ENCODE results near the gene GEN1.

Gene GEN1

DNA sequence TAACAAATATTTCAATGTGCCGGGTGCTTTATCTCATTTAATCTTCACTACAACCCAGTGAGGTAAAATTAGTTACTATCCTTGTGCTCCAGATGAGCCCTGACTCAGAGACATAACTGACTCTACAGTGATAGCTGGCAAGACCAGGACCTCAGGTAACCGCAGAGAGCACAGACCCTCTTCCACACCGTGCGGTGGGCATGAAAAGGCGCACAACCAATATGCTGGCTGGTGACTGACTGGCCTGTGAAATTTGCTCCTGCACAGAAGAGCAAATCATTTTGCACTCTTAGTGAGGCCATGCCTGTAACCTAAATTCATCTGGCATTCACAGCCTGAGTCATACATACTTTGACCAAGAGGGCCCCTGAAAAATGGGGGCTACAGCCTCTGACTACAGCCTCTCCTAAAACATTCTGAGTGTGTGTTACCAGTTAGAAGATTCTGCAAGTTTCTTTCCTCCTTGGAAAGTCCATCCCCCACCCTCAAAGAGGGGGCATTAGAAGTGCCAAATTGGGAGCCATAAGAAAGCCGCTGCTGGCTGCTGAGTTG is 39.9 kb downstream of the GEN1 start:
- FAIRE-seq: no peak

DNA sequence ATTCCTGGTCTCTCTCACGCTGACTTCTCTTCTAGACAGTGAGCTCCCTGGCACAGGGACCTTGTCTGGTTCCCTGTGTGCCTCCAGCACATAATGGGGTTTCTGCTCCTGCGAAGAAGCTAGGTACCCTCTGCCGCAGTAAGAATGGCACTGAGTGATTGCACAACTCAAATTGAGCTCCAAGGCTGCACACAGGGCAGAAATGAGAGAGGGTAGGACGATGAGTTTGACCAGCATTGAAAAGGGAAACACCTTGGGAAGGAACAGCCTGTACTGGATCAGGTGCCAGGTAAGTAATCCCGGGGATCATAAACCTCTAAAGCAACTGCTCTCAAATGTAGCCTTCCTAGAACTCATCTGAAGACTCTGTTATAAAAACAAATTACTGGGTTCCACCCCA is 41.4 kb downstream of the GEN1 start:
- FAIRE-seq: no peak

More for the DNA sequence above, 39.9 kb downstream of the GEN1 start:
- no peak for DNase-seq (ENCODE audit: insufficient read length, low spot score)

DNA sequence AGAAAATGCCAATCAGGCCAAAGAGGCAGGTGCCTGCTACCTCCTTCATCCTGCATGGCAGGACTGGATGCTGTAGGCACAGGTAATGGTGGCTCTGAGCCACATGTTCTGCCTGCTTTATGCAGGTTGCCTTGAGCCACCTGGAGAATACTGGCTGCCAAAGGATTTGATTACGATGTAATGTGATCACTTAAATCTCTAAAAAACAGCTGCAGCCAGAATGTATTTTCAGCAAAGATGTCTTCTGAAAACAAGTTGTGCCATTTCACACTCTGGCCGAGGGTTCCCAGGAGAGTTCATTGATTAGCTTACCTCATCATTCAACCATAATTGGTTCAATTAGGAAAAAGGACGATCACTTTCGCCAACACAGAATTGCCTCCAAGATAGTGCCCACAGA is 44.4 kb downstream of the GEN1 start:
- no peak for DNase-seq (ENCODE audit: insufficient read length, low spot score)
- no peak for FAIRE-seq

More for the DNA sequence above, 41.4 kb downstream of the GEN1 start:
- no peak for DNase-seq (ENCODE audit: insufficient read length, low spot score)

DNA sequence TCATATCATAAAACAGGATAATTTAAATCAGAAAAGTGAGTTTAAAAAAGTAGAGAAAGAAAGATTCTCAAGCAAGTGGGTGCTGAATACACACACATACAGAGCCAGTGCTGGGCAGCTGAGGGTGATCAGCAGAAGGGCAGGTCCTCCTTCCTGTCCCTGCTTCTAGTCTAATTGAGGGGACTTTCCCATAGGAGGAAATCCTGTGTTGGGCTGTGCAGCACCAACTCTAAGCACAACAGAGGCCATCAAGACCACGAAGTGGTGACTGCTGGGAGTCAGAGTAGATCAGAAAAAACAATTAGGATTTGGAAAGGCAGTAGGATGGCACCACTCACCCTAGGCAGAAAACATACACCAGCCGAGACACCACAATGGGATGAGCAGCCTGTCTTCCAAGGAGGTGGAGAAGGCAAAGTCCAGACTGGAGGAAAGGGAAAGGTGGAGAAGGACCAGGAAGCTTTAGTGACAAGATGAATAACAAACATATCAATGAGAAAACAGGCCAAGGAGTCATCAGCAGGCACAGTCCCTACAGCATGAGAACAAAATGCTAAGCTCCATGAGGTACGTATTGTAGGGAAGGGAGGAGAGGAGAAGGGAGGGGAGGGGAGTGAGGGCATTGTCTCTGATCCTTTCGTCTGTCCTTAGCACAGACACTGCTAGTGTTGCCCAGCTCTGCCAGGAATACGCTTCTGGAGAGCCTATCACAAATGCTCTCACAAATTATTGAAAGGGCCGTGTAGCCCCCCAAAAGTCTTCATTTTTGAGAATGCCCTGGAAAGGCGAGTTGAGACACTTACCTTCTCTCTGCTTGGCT is 45.6 kb downstream of the GEN1 start:
- no peak for DNase-seq (ENCODE audit: insufficient read length, low spot score)
- no peak for FAIRE-seq

DNA sequence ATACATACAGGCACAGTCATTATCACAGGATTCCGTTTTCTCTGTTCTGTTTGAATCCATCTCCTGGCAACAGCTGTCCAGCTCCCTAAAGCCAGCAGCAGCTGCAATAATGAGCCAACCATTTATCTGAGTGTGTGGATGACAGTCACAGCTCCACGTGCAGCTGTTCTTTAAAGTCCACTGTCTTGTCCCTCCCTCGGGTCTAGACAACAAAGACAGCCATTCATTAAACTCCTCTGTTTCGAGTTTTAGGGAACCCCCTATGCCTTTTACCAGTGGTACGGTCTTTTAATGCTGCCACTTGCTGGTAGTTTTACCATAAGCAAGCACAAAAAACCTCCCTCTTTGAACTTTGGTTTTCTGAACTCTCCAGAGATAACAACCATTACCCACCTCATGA is 46.3 kb downstream of the GEN1 start:
- DNase-seq (ENCODE audit: insufficient read length, low spot score) (no peak), FAIRE-seq (no peak)

DNA sequence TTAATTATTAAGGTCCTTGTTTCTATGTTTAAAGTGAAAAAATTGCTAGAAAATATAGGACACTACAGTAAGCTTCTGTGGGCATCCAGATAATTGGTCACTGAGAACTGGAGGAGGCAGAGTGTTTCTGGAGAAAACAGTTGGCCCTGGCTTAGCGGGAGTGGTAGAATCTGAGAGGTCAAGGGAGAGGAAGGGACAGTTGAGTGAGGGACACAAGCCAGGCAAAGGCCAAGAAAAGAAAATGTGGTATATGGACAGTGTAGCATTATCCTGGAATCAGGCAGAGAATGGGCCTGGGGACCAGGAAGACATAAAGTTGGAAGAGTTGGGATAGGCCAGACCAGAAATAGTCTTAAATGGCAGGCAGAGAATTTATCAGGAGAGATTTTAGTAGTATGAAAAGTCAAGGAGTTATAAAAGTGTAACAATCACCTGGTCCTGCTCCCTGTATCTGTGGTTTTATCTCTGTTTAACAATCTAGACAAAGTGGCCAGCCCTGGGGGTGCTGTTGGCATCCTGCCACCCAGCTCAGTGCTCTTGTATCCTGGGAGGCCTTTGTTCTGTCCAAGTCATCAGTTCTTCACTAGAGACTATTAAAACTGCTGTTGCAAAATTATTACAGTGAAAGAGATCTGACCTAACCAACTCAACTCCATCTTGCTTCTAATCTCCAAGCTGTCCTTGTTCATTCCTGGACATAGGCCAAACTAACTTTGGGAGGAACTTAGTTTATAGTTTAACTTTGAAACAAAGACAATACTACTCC is 46.9 kb downstream of the GEN1 start:
- FAIRE-seq (no peak), DNase-seq (ENCODE audit: insufficient read length, low spot score) (no peak)

DNA sequence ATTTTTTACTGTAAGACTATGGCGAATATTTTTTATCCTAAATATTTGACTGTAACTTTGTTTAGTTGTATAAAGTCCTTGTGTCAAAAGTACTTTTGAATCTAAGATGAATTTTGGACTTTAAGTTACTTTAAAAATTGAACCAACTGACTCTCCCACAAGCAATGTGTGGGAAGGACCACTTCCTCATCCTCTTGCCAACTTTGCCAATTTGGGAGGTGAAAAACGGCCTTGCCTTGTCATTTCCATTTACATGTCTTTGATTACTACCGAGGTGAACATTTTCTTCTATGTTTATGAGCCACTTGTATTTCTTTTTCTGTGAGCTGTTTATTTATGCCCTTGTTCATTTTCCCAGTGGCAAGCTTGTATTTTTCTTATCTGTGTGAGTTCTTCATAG is 49.6 kb downstream of the GEN1 start:
- FAIRE-seq (no peak), DNase-seq (ENCODE audit: insufficient read length, low spot score) (no peak)

DNA sequence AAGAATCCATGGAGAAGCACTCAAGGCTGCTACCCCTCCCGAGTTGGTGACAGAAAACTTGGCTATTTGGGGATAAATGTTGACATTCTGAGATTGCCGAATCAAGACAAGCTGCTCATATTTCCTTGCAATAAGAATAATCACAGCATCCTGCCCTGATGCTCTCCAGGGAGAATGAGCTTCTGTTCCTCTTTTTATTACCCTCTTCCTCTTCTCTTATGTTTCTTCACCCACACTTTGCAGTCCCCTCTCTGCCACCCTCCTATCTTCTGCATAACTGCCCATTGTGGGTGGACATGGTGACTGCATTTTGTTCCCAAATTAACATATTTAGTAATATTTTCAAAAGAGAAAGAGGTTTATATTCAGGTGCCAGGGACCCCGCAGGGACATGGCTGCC is 50.4 kb downstream of the GEN1 start:
- no peak for FAIRE-seq

DNA sequence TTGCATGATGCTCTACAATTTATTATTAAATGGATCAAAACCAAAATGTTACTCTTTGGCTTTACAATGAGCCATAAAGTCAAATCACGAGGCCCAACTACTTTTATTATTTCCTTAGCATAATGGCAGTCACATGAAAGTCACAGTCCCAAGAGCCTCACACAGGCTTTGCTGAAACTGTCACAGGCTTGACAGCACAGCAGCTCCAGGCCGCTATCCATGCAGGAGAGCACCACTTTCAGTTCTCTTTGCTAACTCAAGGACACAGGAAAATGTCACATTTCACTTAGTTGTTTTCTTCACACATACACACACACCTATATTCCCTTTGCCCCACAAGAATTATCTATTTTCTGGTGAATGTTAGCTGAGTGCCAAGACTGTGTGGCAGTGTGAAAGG is 51.2 kb downstream of the GEN1 start:
- no peak for DNase-seq (ENCODE audit: insufficient read length, low spot score)

More for the DNA sequence above, 50.4 kb downstream of the GEN1 start:
- DNase-seq (ENCODE audit: insufficient read length, low spot score): no peak

DNA sequence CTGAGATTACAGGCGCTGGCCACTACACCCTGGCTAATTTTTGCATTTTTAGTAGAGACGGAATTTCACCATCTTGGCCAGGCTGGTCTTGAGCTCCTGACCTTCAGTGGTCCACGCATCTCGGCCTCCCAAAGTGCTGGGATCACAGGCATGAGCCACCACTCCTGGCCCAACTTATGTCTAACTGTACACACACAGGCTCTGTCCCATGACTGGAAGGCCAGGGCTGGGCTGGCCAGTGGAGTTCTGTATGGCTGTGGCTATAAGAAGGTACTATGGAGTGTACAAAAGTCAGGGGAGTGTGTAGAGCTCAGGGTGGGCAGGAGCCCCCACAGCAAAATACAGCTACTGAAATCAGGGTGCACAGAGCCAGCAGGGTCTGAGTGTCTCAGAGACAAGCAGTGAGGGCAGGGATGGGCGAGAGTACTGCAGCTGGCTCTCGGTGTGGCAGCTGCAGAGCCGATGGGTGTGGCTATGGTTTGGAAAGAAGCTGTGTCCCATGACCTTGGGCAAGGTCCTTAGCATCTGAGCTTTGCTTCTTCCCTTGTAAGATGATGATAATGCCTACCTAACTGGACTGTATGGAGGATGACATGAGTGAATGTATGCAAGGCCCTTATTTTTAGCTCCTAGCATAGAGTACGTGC is 51.9 kb downstream of the GEN1 start:
- FAIRE-seq: no peak

More for the DNA sequence above, 51.2 kb downstream of the GEN1 start:
- FAIRE-seq: peak; percentile 53

DNA sequence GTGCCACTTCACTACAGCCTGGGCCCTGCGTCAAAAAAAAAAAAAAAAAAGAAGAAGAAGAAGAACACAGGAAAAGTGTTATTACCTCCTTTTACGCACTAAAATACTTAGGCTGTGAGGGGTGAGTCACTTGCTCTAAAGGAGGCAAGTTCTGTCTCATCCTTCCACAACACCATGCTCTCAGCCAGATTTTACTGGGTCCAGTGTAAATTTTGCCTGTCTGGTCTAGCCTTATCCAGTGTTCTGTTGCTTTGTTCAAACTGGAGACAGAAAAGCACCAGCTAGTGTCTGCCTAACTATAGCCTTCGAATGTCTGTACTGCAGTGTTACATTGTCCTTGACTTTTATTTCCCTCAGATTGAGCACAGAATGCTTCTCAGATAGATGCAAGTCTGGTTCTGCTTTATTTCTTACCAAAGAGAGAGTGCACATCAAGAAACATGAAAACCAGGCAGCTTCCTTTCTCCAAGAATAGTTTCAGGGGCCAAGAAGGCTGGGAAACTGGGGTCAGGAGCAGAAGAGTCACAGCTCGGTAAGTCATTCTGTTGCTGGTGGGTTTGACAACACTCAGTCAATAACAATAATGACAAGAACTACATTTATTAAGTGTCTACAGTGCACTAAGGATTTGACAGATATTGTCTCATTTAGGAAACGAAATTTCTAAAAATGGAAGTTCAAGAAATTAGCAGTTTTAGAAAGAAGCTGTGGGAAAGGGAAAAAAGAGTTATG is 59.2 kb downstream of the GEN1 start:
- no peak for FAIRE-seq
- DNase-seq (ENCODE audit: insufficient read length, low spot score): no peak

More for the DNA sequence above, 51.9 kb downstream of the GEN1 start:
- no peak for DNase-seq (ENCODE audit: insufficient read length, low spot score)

DNA sequence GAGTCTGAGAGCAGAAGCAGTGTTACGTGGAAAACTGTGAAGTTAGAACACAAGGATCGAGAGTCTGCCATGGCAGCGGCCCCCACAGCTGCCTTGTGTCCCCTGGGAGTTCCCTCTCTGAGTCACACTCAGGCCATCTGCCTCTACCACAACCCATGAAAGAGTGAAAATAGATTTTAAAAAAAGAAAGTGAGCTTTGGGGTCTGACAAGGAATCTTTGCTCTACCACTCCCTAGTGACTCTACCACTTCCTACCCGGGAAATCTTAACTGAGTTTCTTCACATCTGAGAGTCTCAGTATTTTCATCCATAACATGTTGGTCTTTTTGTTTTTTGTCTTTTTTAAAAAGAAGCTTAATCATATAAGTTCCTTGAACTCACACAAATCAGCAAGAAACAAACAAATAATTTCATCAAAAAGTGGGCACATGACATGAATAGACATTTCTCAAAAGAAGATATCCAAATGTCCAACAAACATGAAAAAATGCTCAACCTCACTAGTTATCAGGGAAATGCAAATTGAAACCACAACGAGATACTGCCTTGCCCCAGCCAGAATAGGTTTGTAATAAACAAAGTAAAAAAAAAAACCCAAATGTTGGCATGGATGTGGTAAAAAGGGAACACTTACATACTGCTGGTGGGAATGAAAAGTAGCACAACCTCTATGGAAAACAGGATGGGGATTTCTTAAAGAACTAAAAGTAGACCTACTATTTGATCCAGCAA is 60.0 kb downstream of the GEN1 start:
- FAIRE-seq: peak; percentile 97
- DNase-seq (ENCODE audit: insufficient read length, low spot score): peak; percentile 53

DNA sequence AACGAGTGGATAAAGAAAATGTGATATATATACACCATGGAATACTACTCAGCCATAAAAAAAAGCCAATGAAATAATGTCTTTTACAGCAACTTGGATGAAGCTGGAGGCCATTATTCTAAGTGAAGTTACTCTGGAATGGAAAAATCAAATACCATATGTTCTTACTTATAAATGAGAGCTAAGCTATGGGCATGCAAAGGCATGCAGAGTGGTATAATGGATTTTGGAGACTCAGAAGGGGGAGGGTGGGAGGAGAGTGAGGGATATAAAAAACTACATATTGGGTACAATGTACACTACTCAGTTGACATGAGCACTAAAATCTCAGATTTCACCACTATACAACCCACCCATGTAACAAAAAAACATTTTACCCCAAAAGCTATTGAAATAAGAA is 60.7 kb downstream of the GEN1 start:
- FAIRE-seq: no peak
- DNase-seq (ENCODE audit: insufficient read length, low spot score): no peak

DNA sequence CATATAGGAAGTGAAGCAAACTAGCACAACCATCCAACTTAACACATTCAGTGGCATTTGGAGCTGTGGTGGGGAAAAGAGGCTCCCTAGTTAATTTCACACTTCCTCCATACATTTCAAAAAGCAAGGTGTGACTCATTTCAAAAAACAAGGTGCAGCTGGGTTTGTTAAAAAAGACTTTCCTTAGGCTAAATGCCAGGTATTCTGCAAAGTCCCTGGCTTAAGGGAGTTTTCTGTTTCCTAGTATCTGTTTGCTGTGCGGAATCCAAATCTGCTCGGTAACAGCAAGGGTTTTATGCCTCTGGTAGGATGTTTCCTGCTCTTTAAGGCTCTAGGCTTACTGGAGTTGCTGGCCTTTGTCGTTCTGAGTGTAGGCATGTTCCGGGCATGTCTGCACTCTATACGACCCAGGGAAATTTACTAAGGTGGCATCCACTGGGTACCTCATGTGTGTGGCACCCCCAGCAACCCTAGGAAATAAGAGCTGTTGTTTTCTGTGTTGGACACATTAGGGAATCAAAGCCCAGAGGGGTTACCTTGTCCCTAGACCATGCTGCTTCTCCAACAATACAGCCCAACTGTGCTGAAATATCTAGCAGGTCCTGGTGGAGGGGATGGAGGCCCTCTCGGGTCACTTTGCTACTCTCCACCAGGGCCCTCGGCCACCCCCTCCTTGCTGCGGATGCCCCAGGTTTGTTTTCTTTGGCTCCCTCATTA is 61.7 kb downstream of the GEN1 start:
- no peak for DNase-seq (ENCODE audit: insufficient read length, low spot score)
- FAIRE-seq: peak; percentile 74

DNA sequence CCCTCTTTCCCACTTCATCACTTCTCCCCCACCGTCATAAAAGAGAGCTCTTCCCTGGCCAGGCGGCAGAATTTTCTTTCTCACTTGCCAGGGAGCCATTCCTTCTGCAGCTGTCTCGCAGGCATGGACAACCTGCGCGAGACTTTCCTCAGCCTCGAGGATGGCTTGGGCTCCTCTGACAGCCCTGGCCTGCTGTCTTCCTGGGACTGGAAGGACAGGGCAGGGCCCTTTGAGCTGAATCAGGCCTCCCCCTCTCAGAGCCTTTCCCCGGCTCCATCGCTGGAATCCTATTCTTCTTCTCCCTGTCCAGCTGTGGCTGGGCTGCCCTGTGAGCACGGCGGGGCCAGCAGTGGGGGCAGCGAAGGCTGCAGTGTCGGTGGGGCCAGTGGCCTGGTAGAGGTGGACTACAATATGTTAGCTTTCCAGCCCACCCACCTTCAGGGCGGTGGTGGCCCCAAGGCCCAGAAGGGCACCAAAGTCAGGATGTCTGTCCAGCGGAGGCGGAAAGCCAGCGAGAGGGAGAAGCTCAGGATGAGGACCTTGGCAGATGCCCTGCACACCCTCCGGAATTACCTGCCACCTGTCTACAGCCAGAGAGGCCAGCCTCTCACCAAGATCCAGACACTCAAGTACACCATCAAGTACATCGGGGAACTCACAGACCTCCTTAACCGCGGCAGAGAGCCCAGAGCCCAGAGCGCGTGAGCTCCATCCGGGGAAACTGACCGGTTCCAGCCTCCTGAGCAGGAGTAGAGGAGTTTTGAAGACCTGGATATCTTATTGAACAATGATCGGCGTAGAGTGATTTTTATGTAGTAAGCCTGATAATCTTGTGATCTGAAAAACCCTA is 62.7 kb downstream of the GEN1 start, which contains the start of gene MSGN1:
Gene MSGN1, plus strand, starts transcription at position 65 of the 850 bp plus-strand sequence. Its CDS starts 59 bp downstream, at position 124.
- no peak for DNase-seq (ENCODE audit: insufficient read length, low spot score)
- FAIRE-seq: no peak

DNA sequence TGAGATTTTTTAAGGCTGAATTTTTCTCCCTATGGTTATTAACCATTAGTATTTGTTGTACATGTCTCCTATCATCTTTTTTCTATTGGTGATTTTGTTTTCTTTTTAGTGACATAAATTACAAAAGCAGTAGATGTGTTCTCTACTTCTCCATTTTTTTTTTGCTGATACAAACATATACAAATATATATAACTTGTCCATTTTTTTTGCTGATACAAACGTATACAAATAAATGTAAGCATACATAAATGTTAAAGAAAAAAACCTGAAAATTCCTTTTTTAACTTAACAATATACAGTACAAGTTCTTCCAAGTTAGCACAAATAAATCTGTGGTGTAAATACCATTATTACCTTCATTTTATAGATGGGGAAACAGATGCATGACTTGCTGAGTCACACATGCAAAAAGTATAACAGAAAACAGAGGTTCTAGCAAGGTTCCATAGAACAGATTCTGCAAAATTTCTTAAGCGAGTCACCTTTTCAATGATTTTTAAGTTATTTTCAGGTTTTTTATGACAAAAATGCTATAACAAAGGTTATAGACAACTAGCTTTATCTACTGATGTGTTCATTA is 64.4 kb downstream of the GEN1 start:
- DNase-seq (ENCODE audit: insufficient read length, low spot score) (no peak), FAIRE-seq (peak; percentile 18)

DNA sequence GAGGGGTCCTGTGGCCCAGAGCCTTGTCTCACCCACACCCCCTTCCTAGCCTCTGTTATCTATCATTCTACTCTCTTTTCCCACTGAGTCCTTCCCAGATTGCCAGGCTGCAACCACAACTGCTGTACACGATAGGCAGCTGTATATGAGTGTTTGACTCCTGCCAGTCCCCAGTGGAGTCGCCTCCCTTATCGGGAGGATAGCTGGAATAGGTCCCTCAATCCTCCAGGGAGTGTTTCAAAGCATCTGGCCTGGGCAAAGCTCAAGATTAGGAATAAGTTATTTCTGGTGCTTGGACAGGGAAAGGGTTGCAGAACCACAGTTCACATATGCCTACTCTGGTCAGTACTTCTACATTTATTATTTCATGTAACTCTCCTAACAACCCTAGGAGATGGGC is 67.1 kb downstream of the GEN1 start:
- FAIRE-seq: no peak
- no peak for DNase-seq (ENCODE audit: insufficient read length, low spot score)

Measured in GM19239 (cell line).